ENCODE measurements around the gene HECTD1.

- TF ChIP-seq, protein P1, sequence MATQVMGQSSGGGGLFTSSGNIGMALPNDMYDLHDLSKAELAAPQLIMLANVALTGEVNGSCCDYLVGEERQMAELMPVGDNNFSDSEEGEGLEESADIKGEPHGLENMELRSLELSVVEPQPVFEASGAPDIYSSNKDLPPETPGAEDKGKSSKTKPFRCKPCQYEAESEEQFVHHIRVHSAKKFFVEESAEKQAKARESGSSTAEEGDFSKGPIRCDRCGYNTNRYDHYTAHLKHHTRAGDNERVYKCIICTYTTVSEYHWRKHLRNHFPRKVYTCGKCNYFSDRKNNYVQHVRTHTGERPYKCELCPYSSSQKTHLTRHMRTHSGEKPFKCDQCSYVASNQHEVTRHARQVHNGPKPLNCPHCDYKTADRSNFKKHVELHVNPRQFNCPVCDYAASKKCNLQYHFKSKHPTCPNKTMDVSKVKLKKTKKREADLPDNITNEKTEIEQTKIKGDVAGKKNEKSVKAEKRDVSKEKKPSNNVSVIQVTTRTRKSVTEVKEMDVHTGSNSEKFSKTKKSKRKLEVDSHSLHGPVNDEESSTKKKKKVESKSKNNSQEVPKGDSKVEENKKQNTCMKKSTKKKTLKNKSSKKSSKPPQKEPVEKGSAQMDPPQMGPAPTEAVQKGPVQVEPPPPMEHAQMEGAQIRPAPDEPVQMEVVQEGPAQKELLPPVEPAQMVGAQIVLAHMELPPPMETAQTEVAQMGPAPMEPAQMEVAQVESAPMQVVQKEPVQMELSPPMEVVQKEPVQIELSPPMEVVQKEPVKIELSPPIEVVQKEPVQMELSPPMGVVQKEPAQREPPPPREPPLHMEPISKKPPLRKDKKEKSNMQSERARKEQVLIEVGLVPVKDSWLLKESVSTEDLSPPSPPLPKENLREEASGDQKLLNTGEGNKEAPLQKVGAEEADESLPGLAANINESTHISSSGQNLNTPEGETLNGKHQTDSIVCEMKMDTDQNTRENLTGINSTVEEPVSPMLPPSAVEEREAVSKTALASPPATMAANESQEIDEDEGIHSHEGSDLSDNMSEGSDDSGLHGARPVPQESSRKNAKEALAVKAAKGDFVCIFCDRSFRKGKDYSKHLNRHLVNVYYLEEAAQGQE (IDR thresholded peaks at IDR 0.05): no peak
- TF ChIP-seq, protein P2, sequence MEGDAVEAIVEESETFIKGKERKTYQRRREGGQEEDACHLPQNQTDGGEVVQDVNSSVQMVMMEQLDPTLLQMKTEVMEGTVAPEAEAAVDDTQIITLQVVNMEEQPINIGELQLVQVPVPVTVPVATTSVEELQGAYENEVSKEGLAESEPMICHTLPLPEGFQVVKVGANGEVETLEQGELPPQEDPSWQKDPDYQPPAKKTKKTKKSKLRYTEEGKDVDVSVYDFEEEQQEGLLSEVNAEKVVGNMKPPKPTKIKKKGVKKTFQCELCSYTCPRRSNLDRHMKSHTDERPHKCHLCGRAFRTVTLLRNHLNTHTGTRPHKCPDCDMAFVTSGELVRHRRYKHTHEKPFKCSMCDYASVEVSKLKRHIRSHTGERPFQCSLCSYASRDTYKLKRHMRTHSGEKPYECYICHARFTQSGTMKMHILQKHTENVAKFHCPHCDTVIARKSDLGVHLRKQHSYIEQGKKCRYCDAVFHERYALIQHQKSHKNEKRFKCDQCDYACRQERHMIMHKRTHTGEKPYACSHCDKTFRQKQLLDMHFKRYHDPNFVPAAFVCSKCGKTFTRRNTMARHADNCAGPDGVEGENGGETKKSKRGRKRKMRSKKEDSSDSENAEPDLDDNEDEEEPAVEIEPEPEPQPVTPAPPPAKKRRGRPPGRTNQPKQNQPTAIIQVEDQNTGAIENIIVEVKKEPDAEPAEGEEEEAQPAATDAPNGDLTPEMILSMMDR (IDR thresholded peaks at IDR 0.05): no peak
- TF ChIP-seq KDM1A (IDR thresholded peaks at IDR 0.05; ENCODE audit: low read depth) (no peak), MAZ (IDR thresholded peaks at IDR 0.05; ENCODE audit: borderline replicate concordance, low read depth, low read length) (no peak), ESRRA (IDR thresholded peaks at IDR 0.05; ENCODE audit: borderline replicate concordance, low read length) (no peak), PHF8 (IDR thresholded peaks at IDR 0.05; ENCODE audit: borderline replicate concordance, low read depth) (no peak), EHMT2 (IDR thresholded peaks at IDR 0.05; ENCODE audit: low read depth) (no peak), JUNB (IDR thresholded peaks at IDR 0.05) (no peak), MYC (IDR thresholded peaks at IDR 0.05; ENCODE audit: borderline replicate concordance, low read length) (no peak), CHD2 (IDR thresholded peaks at IDR 0.05; ENCODE audit: low read length, partially characterized antibody) (no peak), ELK1 (IDR thresholded peaks at IDR 0.05; ENCODE audit: low read depth, low read length) (no peak), POLR2A (IDR thresholded peaks at IDR 0.05; ENCODE audit: low read length) (no peak)
- TF ChIP-seq, protein P3, sequence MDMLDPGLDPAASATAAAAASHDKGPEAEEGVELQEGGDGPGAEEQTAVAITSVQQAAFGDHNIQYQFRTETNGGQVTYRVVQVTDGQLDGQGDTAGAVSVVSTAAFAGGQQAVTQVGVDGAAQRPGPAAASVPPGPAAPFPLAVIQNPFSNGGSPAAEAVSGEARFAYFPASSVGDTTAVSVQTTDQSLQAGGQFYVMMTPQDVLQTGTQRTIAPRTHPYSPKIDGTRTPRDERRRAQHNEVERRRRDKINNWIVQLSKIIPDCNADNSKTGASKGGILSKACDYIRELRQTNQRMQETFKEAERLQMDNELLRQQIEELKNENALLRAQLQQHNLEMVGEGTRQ (IDR thresholded peaks at IDR 0.05): no peak
These were observed 138.2 kb downstream of the HECTD1 start for GRCh38 chr14:31069343-31069742.
